ENCODE data around the gene ZEB2.
A peak's percentile ranks its signal among the peaks of the same experiment; 100 is the strongest.

The ZEB2 gene

GRCh38 chr2:144518748-144519596 is 947 bp downstream of the ZEB2 start:
- peak overlapping the region; percentile 83 for H3K4me2 ChIP-seq (ENCODE audit: insufficient read depth, low read length)
- H3K9ac ChIP-seq (ENCODE audit: low read depth, low read length), result peak overlapping the region; percentile 75
- H3K4me1 ChIP-seq (ENCODE audit: insufficient read depth, low read length), result peaks cover 68% of the 10 kb centered on the region
- peak overlapping the region; percentile 78 for H2AFZ ChIP-seq (ENCODE audit: low read depth, low read length)
- H3K27me3 ChIP-seq (ENCODE audit: insufficient read depth, low read length, poor library complexity), result peaks cover 18% of the 10 kb centered on the region
- no peaks in the 10 kb centered on the region for H3K9me3 ChIP-seq (ENCODE audit: insufficient read depth, low read length, severe bottlenecking)
- peaks cover 35% of the 10 kb centered on the region for H3K79me2 ChIP-seq (ENCODE audit: insufficient read depth, low read length)
- TF ChIP-seq EZH2 (IDR thresholded peaks at IDR 0.05; ENCODE audit: borderline replicate concordance, low read depth, low read length, severe bottlenecking) (no peak), CTCF (IDR thresholded peaks at IDR 0.05; ENCODE audit: borderline replicate concordance, extremely low read depth, low read length, poor library complexity, severe bottlenecking) (no peak)
- ATAC-seq (ENCODE audit: insufficient read depth, low read depth) (no peak), DNase-seq (no peak)
- H3K27ac ChIP-seq (ENCODE audit: low read length), result peak overlapping the region; percentile 62
- no peaks in the 10 kb centered on the region for H3K36me3 ChIP-seq (ENCODE audit: insufficient read depth, low read length)
- H4K20me1 ChIP-seq (ENCODE audit: insufficient read depth, low read length), result 0 out of 2 replicates have a peak, but pooled peaks cover 4% of the 10 kb centered on the region
- H3K4me3 ChIP-seq (ENCODE audit: low read depth in 1 of 2, low read length in 2 of 2), result peak overlapping the region; percentile 31 to 71; a peak in 3 of 4 replicates

GRCh38 chr2:144517866-144518747 is 1.8 kb downstream of the ZEB2 start:
- H3K79me2 ChIP-seq (ENCODE audit: insufficient read depth, low read length), result peaks cover 42% of the 10 kb centered on the region
- H3K27ac ChIP-seq (ENCODE audit: low read length), result peak overlapping the region; percentile 83
- H3K36me3 ChIP-seq (ENCODE audit: insufficient read depth, low read length), result no peaks in the 10 kb centered on the region
- TF ChIP-seq EZH2 (IDR thresholded peaks at IDR 0.05; ENCODE audit: borderline replicate concordance, low read depth, low read length, severe bottlenecking) (no peak), CTCF (IDR thresholded peaks at IDR 0.05; ENCODE audit: borderline replicate concordance, extremely low read depth, low read length, poor library complexity, severe bottlenecking) (no peak)
- peaks cover 60% of the 10 kb centered on the region for H3K4me1 ChIP-seq (ENCODE audit: insufficient read depth, low read length)
- peak overlapping the region; percentile 75 for H3K9ac ChIP-seq (ENCODE audit: low read depth, low read length)
- H4K20me1 ChIP-seq (ENCODE audit: insufficient read depth, low read length), result 0 out of 2 replicates have a peak, but pooled peaks cover 4% of the 10 kb centered on the region
- H2AFZ ChIP-seq (ENCODE audit: low read depth, low read length), result peak overlapping the region; percentile 76
- H3K4me3 ChIP-seq (ENCODE audit: low read depth in 1 of 2, low read length in 2 of 2), result peak overlapping the region; percentile 55 to 71; a peak in 3 of 4 replicates
- DNase-seq (no peak), ATAC-seq (ENCODE audit: insufficient read depth, low read depth) (no peak)
- H3K4me2 ChIP-seq (ENCODE audit: insufficient read depth, low read length), result peak overlapping the region; percentile 83
- no peaks in the 10 kb centered on the region for H3K9me3 ChIP-seq (ENCODE audit: insufficient read depth, low read length, severe bottlenecking)
- H3K27me3 ChIP-seq (ENCODE audit: insufficient read depth, low read length, poor library complexity), result peaks cover 18% of the 10 kb centered on the region

- peak; percentile 33 for DNase-seq
- TF ChIP-seq CTCF (IDR thresholded peaks at IDR 0.05; ENCODE audit: borderline replicate concordance, extremely low read depth, low read length, poor library complexity, severe bottlenecking) (no peak), EZH2 (IDR thresholded peaks at IDR 0.05; ENCODE audit: borderline replicate concordance, low read depth, low read length, severe bottlenecking) (no peak)
- 0 out of 2 replicates have a peak, but pooled peaks cover 4% of the 10 kb centered on the region for H4K20me1 ChIP-seq (ENCODE audit: insufficient read depth, low read length)
- H2AFZ ChIP-seq (ENCODE audit: low read depth, low read length), result peak overlapping the region; percentile 80
- H3K4me3 ChIP-seq (ENCODE audit: low read depth in 1 of 2, low read length in 2 of 2), result peak overlapping the region; percentile 55 to 71; a peak in 3 of 4 replicates
- peak overlapping the region; percentile 75 for H3K9ac ChIP-seq (ENCODE audit: low read depth, low read length)
- peaks cover 54% of the 10 kb centered on the region for H3K4me1 ChIP-seq (ENCODE audit: insufficient read depth, low read length)
- peak overlapping the region; percentile 83 for H3K27ac ChIP-seq (ENCODE audit: low read length)
- H3K9me3 ChIP-seq (ENCODE audit: insufficient read depth, low read length, severe bottlenecking), result no peaks in the 10 kb centered on the region
- H3K4me2 ChIP-seq (ENCODE audit: insufficient read depth, low read length), result peak overlapping the region; percentile 83
- peaks cover 18% of the 10 kb centered on the region for H3K27me3 ChIP-seq (ENCODE audit: insufficient read depth, low read length, poor library complexity)
- peak; percentile 52 for ATAC-seq (ENCODE audit: insufficient read depth, low read depth)
- peaks cover 51% of the 10 kb centered on the region for H3K79me2 ChIP-seq (ENCODE audit: insufficient read depth, low read length)
- no peaks in the 10 kb centered on the region for H3K36me3 ChIP-seq (ENCODE audit: insufficient read depth, low read length)
Observed at GRCh38 chr2:144516981-144517865, 2.7 kb downstream of the ZEB2 start.
